Natural killer cell treated with Interleukin-12 subunit alpha and Interleukin-12 subunit beta and Interleukin-15 and Interleukin-18, amount 100 ng/mL, for 72 hours (primary cell): ENCODE measurements around the gene ERMP1. TPM values are rescaled to one million over a fixed set of nuclear protein-coding genes. Genes with fewer than 3 reads are reported as not detected.

Experiments
- ATAC-seq, 2 donors: fragments of 150-1000 bp; cut with Tn5 transposase in 1 of 2; sonication (Bioruptor Pico), chemical (Tn5 transposase) in 1 of 2; 2 replicates each; pipeline ENCODE4 v1.10.0; 2021
- DNase-seq: peaks from one replicate; pipeline ENCODE4 v3.0.0; 2022; ENCODE audit warnings: low spot score
- H3K27ac Mint-ChIP-seq, 2 donors: 1 replicate in 1 of 2; 2 replicates in 1 of 2; pipeline ENCODE4 v1.8.0; 2022; ENCODE audit warnings: mixed read lengths in 2 of 2, mild to moderate bottlenecking in 1 of 2, moderate library complexity in 1 of 2
- H3K27me3 Mint-ChIP-seq, 2 donors: 1 replicate in 1 of 2; 2 replicates in 1 of 2; pipeline ENCODE4 v1.8.0; 2022; ENCODE audit warnings: mixed read lengths in 2 of 2
- H3K36me3 Mint-ChIP-seq: one replicate; pipeline ENCODE4 v1.8.0; 2022; ENCODE audit warnings: mixed read lengths
- H3K4me1 Mint-ChIP-seq, 2 donors: 1 replicate in 1 of 2; 2 replicates in 1 of 2; pipeline ENCODE4 v1.8.0; 2022; ENCODE audit warnings: low read depth in 2 of 2, mixed read lengths in 2 of 2, mild to moderate bottlenecking in 1 of 2
- H3K4me3 Mint-ChIP-seq: one replicate; pipeline ENCODE4 v1.8.0; 2022; ENCODE audit warnings: mixed read lengths
- H3K9me3 Mint-ChIP-seq: 2 replicates; pipeline ENCODE4 v1.8.0; 2022; ENCODE audit warnings: mixed read lengths
- total RNA-seq, 2 donors: library from RNA; stranded (reverse); gene quantifications; one replicate each; pipeline ENCODE4 v1.2.3, GENCODE V29; 2022

ERMP1 gene
- total RNA-seq, 2 donors from 2014 or later, result 17.7 to 28.0 TPM

- no peak for ATAC-seq
- Mint-ChIP-seq H3K4me3 (no peak overlapping the region), H3K27ac (no peak overlapping the region), H3K9me3 (no peaks in the 10 kb centered on the region), H3K36me3 (no peaks in the 10 kb centered on the region), H3K27me3 (no peaks in the 10 kb centered on the region), H3K4me1 (peaks cover 18 to 21% of the 10 kb centered on the region in 2 donors)
- no peak for DNase-seq
Observed at GRCh38 chr9:5869315-5870019, 36.5 kb upstream of the ERMP1 start.

DNA sequence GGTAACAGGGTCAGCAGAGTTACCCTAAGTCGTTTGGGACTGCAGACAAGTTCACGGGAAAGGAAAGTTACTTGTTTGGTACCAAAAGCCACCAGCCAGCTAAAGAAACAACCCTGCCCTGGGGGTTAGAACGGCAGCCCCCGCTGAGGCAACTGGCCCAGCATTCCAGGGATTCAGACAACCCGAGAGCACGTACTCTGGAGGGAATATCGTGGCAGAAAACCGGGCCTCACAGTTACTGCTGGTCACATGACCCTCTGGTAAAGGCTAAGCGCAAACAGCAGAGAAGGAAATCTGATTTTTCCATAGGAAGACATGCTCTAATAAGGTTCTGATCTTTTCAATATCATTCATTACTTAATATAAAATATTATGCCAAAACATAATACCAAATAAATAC, 35.3 kb upstream of the ERMP1 start:
- ATAC-seq (no peak), DNase-seq (no peak)
- peaks cover 6 to 9% of the 10 kb centered on the region in 2 donors for H3K4me1 Mint-ChIP-seq
- H3K36me3 Mint-ChIP-seq, result no peaks in the 10 kb centered on the region
- H3K4me3 Mint-ChIP-seq, result no peak overlapping the region
- no peak overlapping the region for H3K27ac Mint-ChIP-seq
- no peaks in the 10 kb centered on the region for H3K9me3 Mint-ChIP-seq
- no peaks in the 10 kb centered on the region for H3K27me3 Mint-ChIP-seq

- peaks cover 4 to 6% of the 10 kb centered on the region in 2 donors for H3K4me1 Mint-ChIP-seq
- ATAC-seq (no peak), DNase-seq (no peak)
- H3K27me3 Mint-ChIP-seq, result no peaks in the 10 kb centered on the region
- no peaks in the 10 kb centered on the region for H3K9me3 Mint-ChIP-seq
- H3K4me3 Mint-ChIP-seq, result no peak overlapping the region
- H3K27ac Mint-ChIP-seq, result no peak overlapping the region
- no peaks in the 10 kb centered on the region for H3K36me3 Mint-ChIP-seq
Observed at GRCh38 chr9:5866685-5867084, 33.8 kb upstream of the ERMP1 start.

DNA sequence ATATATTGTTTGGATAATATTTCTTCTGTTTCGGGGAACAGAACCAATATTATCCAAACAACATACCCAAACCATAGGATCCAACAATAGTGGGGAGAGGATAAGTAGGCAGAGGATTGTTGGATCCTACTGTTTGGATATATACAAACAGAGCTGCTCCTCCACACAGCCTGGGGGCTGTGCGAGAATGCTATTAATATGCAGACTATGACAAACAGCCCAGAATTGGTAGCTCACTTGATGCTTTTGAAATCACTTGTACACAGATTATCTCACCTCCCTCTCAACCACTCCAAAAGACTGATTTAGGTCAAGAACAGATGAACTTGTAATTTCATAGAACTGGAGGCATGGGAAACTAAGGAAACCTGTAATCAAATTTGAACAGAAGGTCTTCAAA, 33.4 kb upstream of the ERMP1 start:
- Mint-ChIP-seq H3K9me3 (no peaks in the 10 kb centered on the region), H3K4me3 (no peak overlapping the region), H3K27me3 (no peaks in the 10 kb centered on the region), H3K4me1 (peaks cover 4 to 6% of the 10 kb centered on the region in 2 donors), H3K36me3 (no peaks in the 10 kb centered on the region), H3K27ac (no peak overlapping the region)
- ATAC-seq, result no peak
- DNase-seq, result no peak

DNA sequence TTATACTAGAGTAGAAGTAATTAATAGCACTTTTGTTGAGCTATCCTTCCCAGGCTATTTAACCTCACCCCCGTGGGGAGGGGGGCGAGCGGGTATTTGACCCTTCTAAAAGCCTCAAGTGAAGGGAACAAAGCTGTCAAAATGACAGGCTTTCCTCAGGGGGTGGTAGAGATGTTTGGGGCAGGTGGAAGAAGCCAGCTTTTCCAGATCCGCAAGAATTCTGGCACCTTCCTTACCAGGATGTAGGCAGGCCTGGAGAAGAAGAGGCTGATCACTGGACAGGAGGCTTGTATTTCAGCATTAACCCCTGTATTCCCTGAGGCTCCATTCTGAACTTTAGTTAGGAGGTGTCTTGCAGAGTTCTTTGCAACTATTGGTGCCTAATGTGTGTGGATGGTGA, 31.5 kb upstream of the ERMP1 start:
- H3K4me3 Mint-ChIP-seq, result no peak overlapping the region
- no peaks in the 10 kb centered on the region for H3K36me3 Mint-ChIP-seq
- H3K27me3 Mint-ChIP-seq, result no peaks in the 10 kb centered on the region
- H3K4me1 Mint-ChIP-seq, result peaks cover 3 to 6% of the 10 kb centered on the region in 2 donors
- ATAC-seq (no peak), DNase-seq (no peak)
- H3K9me3 Mint-ChIP-seq, result no peaks in the 10 kb centered on the region
- H3K27ac Mint-ChIP-seq, result no peak overlapping the region

DNA sequence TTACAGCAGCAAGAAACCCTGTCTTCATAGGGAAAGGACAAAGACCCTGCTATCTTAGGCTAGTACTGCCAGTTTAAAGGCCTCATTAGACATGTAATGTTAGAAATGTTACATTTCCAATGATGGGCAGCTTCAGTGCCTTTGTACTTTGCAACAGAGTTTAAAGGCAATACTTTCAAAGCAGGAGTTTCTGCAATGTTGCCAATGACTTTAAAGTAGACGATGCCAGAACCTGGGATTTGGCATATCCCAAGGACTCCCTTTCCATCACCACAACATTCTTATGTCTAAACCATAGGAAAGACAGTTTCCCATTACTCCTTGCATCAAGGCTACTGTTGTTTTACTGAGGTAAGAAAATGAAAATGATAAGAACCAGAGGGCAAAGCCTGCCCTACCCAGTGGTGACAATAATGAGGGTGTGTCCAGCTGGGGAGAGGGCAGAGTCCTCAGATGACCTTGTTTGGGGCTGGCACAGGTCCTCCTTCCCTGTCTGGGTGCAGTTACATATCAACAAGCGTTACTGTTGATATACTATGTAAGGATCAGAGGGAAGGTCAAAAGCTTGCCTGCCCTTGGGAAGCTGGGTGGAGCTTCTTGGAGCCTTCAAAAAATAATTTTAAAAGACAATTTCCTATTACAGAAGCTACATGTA, 30.3 kb upstream of the ERMP1 start:
- ATAC-seq, result no peak
- H3K4me3 Mint-ChIP-seq, result no peak overlapping the region
- no peak for DNase-seq
- peaks cover 0 to 6% of the 10 kb centered on the region in 2 donors for H3K4me1 Mint-ChIP-seq
- H3K27me3 Mint-ChIP-seq, result no peaks in the 10 kb centered on the region
- no peak overlapping the region for H3K27ac Mint-ChIP-seq
- H3K36me3 Mint-ChIP-seq, result no peaks in the 10 kb centered on the region
- no peaks in the 10 kb centered on the region for H3K9me3 Mint-ChIP-seq

- H3K27me3 Mint-ChIP-seq, result no peaks in the 10 kb centered on the region
- no peaks in the 10 kb centered on the region for H3K9me3 Mint-ChIP-seq
- no peak for DNase-seq
- no peak overlapping the region for H3K4me3 Mint-ChIP-seq
- no peak for ATAC-seq
- peaks cover 5 to 16% of the 10 kb centered on the region in 2 donors for H3K4me1 Mint-ChIP-seq
- H3K27ac Mint-ChIP-seq, result no peak overlapping the region
- H3K36me3 Mint-ChIP-seq, result no peaks in the 10 kb centered on the region
Observed at GRCh38 chr9:5858833-5859232, 25.9 kb upstream of the ERMP1 start.

DNA sequence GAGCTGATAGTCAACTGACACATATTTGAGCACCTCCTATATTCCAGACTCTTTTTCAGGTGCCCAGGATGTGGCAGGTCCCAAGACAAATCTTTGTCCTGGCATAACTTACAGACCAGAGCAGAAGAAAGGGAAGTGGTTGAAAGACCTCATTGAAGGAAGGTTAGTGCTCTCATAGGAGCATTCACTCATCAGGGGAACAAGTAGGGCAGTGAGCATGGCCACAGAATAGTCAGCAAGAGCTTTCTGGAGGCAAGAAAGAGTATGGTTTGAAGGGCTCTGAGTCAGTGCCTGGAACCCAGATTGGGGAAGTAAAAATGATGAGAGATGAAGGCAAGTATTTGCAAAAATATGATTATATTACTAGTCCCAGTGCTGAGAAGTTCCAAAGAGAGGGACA, 25.0 kb upstream of the ERMP1 start:
- no peak for ATAC-seq
- no peak overlapping the region for H3K4me3 Mint-ChIP-seq
- peaks cover 14 to 25% of the 10 kb centered on the region in 2 donors for H3K4me1 Mint-ChIP-seq
- no peak overlapping the region for H3K27ac Mint-ChIP-seq
- H3K9me3 Mint-ChIP-seq, result no peaks in the 10 kb centered on the region
- H3K36me3 Mint-ChIP-seq, result no peaks in the 10 kb centered on the region
- DNase-seq, result no peak
- no peaks in the 10 kb centered on the region for H3K27me3 Mint-ChIP-seq

GRCh38 chr9:5854063-5854790, 21.3 kb upstream of the ERMP1 start:
- Mint-ChIP-seq H3K9me3 (no peaks in the 10 kb centered on the region), H3K36me3 (no peaks in the 10 kb centered on the region), H3K27ac (peak overlapping the region; percentile 70 to 92), H3K27me3 (no peaks in the 10 kb centered on the region), H3K4me3 (peak overlapping the region; percentile 65), H3K4me1 (peaks cover 47 to 52% of the 10 kb centered on the region in 2 donors)
- ATAC-seq (no peak), DNase-seq (no peak)

- H3K27me3 Mint-ChIP-seq, result no peaks in the 10 kb centered on the region
- peak overlapping the region; percentile 65 for H3K4me3 Mint-ChIP-seq
- peaks cover 50 to 56% of the 10 kb centered on the region in 2 donors for H3K4me1 Mint-ChIP-seq
- peak in 1 of 2 donors; percentile 41 for ATAC-seq
- H3K36me3 Mint-ChIP-seq, result no peaks in the 10 kb centered on the region
- DNase-seq, result no peak
- no peaks in the 10 kb centered on the region for H3K9me3 Mint-ChIP-seq
- H3K27ac Mint-ChIP-seq, result peak overlapping the region; percentile 70 to 92
Observed at GRCh38 chr9:5853617-5854016, 20.7 kb upstream of the ERMP1 start.

DNA sequence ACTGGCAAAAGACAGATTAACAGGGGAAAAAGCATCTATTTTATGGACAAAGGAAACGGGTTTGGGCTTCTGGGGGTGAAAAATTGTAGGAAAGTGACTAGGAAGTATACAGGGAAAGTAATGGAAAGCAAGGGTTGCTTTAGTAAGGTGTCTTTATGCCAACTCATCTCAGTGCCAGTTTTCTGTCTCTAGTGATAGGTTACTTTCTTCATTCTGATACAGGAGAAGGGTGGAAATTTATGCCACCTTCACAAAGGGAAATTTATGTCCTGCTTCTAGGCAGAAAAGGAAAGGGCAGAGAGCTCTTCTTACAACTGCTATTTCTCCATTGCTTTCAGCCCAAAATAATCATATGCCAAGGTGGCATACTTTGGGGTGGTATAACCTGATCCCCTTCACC, 20.1 kb upstream of the ERMP1 start:
- Mint-ChIP-seq H3K36me3 (no peaks in the 10 kb centered on the region), H3K27me3 (no peaks in the 10 kb centered on the region), H3K4me1 (peaks cover 57 to 61% of the 10 kb centered on the region in 2 donors), H3K9me3 (no peaks in the 10 kb centered on the region), H3K27ac (peak overlapping the region; percentile 70 to 92), H3K4me3 (peak overlapping the region; percentile 65)
- DNase-seq (no peak), ATAC-seq (no peak)

- H3K9me3 Mint-ChIP-seq, result no peaks in the 10 kb centered on the region
- peak overlapping the region; percentile 70 to 92 for H3K27ac Mint-ChIP-seq
- peak; percentile 96 to 99 for ATAC-seq
- peak overlapping the region; percentile 69 for H3K4me3 Mint-ChIP-seq
- peaks cover 63 to 66% of the 10 kb centered on the region in 2 donors for H3K4me1 Mint-ChIP-seq
- no peaks in the 10 kb centered on the region for H3K36me3 Mint-ChIP-seq
- no peaks in the 10 kb centered on the region for H3K27me3 Mint-ChIP-seq
- DNase-seq, result peak; percentile 85
Observed at GRCh38 chr9:5851445-5851844, 18.5 kb upstream of the ERMP1 start.

DNA sequence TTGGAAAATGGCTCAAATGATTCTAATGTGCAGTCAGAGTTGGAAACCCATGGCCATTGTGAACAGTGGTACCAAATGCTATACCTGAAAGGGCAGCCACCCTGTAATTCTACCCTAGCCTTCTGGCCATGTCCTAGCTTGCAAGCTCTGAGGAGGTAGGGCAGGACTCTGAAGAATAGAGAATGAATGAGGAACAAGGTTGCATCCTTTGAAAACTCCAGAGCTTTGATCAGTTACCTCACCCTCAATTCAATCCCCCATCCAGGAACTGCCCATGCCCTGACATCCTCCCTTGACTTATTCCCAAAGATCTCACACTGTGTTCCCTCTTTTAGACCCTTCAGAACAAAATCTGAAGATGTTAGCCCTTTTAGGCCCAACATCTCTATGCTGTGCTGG, 17.8 kb upstream of the ERMP1 start:
- Mint-ChIP-seq H3K27ac (peak overlapping the region; percentile 70 to 92), H3K4me3 (peak overlapping the region; percentile 69), H3K27me3 (no peaks in the 10 kb centered on the region), H3K36me3 (no peaks in the 10 kb centered on the region), H3K9me3 (no peaks in the 10 kb centered on the region), H3K4me1 (peaks cover 70 to 71% of the 10 kb centered on the region in 2 donors)
- DNase-seq, result no peak
- ATAC-seq, result no peak

GRCh38 chr9:5848372-5848882, 15.5 kb upstream of the ERMP1 start:
- H3K9me3 Mint-ChIP-seq, result no peaks in the 10 kb centered on the region
- DNase-seq (no peak), ATAC-seq (no peak)
- no peaks in the 10 kb centered on the region for H3K36me3 Mint-ChIP-seq
- H3K27ac Mint-ChIP-seq, result peak overlapping the region; percentile 2 to 92
- peaks cover 81 to 83% of the 10 kb centered on the region in 2 donors for H3K4me1 Mint-ChIP-seq
- no peak overlapping the region for H3K4me3 Mint-ChIP-seq
- H3K27me3 Mint-ChIP-seq, result no peaks in the 10 kb centered on the region
